Ovary (tissue), 3 donors: ENCODE data around the gene PLEKHH1.

Experiments used
- CTCF ChIP-seq, 3 donors: fragments of 450-650 bp in 2 of 3; fragments of 200-600 bp in 1 of 3; IDR thresholded peaks; one replicate each; pipeline versions ENCODE4 v1.5.1 to v1.8.0; 2016 to 2022; ENCODE audit warnings: antibody characterized with exemption in 3 of 3, mild to moderate bottlenecking in 1 of 3
- EP300 ChIP-seq: sonication (generic); formaldehyde crosslinking; IDR thresholded peaks from one replicate; pipeline ENCODE4 v1.6.1; 2017; ENCODE audit warnings: antibody characterized with exemption
- POLR2A ChIP-seq: fragments of 450-650 bp; IDR thresholded peaks from one replicate; pipeline ENCODE4 v1.6.1; 2017; ENCODE audit warnings: antibody characterized with exemption, mild to moderate bottlenecking, moderate library complexity
- donor health status: DM: no; HTN: no; CAD: no.

- TF ChIP-seq CTCF (IDR thresholded peaks at IDR 0.05) (no peak), POLR2A (no peak), EP300 (no peak)
Measured at GRCh38 chr14:67557656-67558055, 24.6 kb downstream of the PLEKHH1 start.
